VCaP (cell line): ENCODE measurements around the gene TMED1.

Experiments
- H3K27ac ChIP-seq: fragments of 450-650 bp; 2 replicates; pipeline ENCODE4 v1.5.1; 2017
- TF ChIP-seq, protein P1 (sequence below): fragments of 450-650 bp; conservative IDR thresholded peaks from 2 replicates; pipeline ENCODE4 v1.5.1; 2017; ENCODE audit warnings: mild to moderate bottlenecking, moderate library complexity

The TMED1 gene

DNA sequence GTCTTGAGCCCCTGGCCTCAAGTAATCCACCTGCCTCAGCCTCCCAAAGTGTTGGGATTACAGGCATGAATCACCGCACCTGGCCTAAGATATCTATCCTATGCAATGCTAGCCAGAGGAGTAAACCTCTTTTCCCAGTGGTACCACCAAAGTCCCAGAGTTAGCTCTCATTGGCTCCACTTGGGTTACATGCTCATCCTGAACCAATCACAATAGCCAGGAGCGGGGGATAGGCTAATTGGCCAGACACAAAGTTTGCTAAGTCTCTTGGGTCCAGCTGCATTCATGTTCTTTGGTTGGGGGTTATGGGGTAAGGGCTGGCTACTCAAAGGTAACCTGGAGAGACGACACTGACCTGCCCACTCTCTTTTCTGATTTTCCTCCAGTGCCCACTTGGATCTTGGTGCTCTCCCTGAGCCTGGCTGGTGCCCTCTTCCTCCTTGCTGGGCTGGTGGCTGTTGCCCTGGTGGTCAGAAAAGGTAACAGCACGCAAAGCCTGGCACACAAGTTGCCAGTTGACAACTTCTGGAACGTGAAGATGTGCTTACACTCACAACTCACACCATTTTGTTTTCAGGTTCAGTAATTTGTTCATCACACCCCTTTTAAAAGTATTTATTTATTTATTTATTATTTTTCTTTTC is 20.0 kb upstream of the TMED1 start:
- no peak overlapping the region for H3K27ac ChIP-seq
- TF ChIP-seq, protein P1, sequence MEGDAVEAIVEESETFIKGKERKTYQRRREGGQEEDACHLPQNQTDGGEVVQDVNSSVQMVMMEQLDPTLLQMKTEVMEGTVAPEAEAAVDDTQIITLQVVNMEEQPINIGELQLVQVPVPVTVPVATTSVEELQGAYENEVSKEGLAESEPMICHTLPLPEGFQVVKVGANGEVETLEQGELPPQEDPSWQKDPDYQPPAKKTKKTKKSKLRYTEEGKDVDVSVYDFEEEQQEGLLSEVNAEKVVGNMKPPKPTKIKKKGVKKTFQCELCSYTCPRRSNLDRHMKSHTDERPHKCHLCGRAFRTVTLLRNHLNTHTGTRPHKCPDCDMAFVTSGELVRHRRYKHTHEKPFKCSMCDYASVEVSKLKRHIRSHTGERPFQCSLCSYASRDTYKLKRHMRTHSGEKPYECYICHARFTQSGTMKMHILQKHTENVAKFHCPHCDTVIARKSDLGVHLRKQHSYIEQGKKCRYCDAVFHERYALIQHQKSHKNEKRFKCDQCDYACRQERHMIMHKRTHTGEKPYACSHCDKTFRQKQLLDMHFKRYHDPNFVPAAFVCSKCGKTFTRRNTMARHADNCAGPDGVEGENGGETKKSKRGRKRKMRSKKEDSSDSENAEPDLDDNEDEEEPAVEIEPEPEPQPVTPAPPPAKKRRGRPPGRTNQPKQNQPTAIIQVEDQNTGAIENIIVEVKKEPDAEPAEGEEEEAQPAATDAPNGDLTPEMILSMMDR, result no peak; the same call in 1 of the 2 replicates

DNA sequence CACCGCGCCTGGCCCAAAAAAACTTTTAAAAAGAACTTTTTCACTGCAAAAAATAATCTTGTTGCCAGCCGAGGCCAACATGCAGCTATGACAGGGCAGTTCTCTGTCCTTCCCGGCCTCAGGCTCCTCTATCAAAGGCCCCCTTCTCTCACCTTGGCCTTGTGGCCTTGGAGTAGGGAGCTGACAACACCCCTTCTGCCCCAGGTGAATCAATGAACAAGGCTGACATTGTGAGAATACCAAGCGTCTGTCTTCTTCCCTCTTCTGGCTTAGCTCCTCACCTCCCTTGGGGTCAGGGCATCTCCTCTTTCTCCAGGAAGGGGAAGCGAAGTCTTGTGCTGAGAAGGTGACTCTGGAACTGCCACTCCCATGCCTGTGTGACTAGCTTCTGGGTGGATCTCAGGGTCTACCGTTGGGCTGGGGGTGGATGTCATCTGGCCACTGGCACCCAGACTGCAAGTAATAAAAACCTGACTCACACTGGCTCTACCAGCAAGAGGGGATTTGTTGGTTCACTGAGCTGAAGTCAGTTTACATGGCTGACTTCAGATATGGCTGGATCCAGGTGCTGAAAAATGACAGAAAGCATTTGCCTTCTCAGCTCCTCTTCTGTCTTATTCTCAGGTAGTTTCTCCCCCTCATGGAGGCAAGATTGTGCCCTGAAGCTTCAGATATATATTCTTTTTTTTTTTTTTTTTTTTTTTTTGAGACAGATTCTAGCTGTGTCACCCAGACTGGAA is 18.5 kb upstream of the TMED1 start:
- TF ChIP-seq, protein P1, result no peak

DNA sequence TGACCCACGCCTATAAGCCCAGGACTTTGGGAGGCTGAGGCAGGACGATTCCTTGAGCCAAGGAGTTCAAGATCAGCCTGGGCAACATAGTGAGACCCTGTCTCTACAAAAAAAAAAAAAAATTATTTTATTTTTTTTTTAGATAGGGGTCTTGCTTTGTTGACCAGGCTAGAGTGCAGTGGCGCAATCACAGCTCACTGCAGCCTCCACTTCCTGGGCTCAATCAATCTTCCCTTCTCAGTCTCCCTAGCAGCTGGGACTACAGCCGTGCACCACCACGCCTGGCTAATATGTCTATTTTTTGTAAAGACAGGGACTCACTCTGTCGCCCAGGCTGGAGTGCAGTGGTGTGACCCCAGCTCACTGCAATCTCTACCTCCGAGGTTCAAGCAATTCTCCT is 16.9 kb upstream of the TMED1 start:
- no peak overlapping the region for H3K27ac ChIP-seq
- TF ChIP-seq, protein P1, result no peak

More for the DNA sequence above, 18.5 kb upstream of the TMED1 start:
- H3K27ac ChIP-seq, result no peak overlapping the region

DNA sequence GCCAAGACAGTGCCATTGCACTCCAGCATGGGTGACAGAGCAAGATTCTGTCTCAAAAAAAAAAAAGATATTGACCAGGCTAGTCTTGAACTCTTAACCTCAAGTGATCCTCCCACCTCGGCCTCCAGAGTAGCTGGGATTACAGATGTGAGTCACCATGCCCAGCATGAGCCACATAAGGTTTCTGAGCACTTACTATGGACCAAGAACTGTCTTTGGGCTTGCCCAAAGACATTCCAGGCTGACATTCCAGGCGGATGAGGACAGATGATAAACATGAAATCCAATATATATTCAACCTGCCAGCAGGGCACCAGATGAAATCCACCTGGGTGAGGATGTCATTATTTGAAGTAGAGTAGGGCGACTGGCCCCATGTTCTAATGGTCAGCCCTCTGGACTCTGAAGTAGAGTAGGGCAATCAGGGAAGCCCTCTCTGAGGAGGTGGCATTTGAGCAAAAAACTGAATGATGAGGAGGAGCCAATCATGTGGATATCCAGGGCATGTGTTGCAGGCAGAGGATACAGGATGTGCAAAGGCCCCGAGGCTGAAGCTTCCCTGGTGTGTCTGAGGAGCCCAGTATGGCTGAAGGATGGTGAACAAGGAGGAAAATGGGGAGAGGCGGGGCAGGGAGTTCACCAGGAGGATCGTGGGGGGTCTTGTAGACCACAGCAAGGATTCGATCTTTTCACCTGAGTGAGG is 16.2 kb upstream of the TMED1 start:
- TF ChIP-seq, protein P1, result no peak
- no peak overlapping the region for H3K27ac ChIP-seq

DNA sequence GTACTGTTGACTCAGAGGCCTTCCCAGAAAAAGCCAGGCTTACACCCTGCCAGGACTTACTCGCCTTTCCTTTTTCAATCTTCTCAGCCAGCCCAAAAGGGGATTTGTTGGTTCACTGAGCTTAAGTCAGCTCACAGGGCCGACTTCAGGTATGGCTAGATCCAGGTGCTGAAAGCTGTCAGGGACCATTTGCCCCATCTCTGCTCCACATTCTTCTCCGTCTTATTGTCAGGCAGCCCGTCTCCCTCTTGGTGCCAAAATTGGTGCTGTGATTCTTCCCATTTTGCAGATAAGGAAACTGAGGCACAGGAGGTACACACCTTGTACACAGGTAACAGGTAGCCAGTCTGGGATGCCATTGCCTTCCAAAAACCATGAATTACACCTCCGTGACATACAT is 14.6 kb upstream of the TMED1 start:
- TF ChIP-seq, protein P1, result no peak
- H3K27ac ChIP-seq, result no peak overlapping the region

DNA sequence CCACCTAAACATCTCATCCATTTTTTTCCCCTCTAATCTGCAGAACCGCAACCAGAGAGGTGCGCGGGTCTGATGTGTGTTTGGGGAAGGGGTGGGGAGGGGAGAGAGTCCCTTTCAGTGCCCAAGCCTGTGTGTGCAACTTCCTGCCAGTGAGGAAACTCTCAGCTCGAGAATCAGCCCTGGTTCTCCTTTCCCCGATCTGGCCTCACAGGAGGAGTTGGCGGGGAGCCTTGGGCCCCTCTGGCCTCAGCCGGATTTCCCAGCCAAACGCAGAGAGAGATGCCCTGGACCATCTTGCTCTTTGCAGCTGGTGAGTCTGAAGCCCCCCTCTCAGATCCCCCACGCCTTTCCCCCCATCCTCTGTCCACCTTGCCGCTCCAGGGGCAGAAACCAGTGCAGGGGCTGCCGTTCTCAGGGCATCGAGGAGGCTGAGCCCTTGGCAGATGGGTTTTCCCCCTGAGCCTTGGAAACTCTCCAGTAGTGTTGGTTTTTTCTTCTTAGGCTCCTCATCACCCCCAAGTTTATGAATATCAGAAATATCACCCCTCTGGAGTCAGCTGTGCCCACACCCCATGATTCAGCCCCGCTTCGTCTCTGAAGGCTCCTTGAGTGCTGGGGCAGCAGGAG is 12.3 kb upstream of the TMED1 start, which contains the start of gene C19orf38:
Gene C19orf38 (plus strand): TSS at position 186 of the 627 bp plus-strand sequence. CDS start 94 bp downstream, at position 280.
- no peak within 1 kb of the TSS for H3K27ac ChIP-seq
- TF ChIP-seq, protein P1, result no peak
